GM18511 (cell line): ENCODE measurements around the gene MYOG.

Experiments used
- ATAC-seq: cut with Tn5 transposase; IDR thresholded peaks from one replicate; pipeline ENCODE4 v1.9.1; 2021; ENCODE audit warnings: mild to moderate bottlenecking, moderate library complexity; ENCODE audit not compliant: unreplicated experiment

The MYOG gene

DNA sequence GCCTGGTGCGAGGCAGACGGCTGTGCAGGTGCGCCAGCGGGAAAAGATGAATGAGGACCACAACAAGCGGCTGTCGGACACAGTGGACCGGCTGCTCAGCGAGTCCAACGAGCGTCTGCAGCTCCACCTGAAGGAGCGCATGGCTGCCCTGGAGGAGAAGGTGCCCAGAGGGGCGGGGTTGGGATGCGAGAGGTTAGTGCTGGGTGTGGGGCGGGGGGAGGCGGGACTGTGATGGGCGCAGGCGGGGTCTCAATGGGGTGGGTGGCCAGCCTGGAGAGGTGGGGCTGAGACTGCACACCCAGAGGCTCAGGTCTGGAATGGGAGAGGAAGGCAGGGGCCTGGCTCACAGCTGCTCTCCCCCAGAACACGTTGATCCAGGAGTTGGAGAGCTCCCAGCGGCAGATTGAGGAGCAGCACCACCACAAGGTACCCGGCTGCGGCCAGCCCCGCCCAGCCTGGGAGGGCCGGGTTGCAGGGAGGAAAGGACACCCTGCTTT lies 37.2 kb downstream of the MYOG start:
- no peak for ATAC-seq

DNA sequence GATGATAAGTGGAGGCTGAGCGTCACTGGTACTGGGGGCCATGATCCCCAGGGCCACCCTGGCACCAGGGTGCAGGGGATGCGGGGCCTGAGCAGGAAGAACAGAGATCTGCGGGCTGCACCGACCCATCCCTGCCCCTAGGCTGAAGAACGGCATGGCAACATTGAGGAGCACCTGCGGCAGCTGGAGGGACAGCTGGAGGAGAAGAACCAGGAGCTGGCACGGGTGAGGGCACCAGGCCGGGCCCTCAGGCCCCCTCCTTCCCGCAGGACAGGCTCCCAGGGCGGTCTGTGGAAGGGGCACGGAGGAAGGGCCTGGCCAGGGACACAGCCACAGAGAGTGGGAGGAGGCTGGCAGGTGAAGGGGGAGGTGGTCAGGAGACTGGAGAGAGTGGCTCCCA lies 37.7 kb downstream of the MYOG start:
- no peak for ATAC-seq

DNA sequence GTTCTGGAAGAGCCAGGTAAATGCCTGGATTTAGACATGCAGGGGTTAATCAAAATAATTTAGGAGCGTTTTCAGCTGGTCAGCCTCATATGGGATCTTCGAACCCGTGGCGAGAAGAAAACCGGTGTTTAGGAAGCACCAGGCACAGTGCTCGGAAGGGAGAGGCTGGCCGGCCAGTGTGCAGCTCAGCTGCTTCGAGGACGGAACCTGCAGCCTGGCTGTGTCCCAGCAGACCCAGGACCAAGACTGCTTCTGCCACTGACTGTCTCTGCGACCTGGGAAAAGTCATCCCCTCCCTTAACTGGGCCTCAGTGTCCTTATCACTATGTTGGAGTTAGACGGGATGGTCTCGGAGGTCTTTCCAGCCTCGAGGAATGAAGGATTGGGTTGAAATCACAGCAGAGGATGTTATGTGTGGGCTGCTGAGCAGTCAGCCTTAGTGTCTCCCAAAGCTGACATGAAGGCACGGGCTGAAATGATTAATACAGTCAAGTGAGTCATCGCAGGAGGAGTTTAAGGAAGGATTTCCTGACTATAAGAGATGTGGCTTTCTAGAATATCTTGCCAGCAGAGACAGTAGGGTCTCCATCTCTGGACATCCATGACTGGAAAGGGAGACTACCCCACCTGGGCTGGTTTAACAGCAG lies 38.7 kb downstream of the MYOG start:
- no peak for ATAC-seq

DNA sequence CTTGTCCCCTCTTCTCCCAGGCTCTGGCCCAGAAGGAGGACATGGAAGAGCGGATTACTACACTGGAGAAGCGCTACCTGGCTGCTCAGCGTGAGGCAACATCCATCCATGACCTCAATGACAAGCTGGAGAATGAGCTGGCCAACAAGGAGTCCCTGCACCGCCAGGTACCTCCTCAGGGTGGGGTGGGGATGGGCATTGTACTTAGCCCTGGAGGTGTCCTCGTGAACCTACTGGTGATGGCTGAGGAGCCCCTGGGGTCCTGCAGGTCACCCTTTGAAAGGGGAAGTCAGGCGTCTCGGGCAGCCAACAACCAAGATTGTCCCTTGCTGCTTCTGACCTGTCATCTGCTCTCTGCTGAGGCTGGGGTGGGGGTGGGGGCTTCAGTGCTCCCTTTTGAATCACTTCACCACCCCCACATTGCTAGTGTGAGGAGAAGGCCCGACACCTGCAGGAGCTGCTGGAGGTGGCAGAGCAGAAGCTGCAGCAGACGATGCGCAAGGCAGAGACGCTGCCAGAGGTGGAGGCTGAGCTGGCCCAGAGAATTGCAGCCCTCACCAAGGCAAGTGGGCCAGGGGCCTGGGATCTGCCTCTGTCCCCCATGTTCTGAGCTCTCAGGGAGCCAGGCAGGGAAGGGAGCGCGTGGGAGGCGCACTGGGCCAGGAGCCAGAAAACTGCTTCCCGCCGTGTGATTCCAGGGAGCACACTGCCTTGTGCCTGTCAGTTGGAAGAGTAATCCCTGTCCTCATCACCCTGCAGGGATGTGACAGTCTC lies 39.8 kb downstream of the MYOG start:
- no peak for ATAC-seq

DNA sequence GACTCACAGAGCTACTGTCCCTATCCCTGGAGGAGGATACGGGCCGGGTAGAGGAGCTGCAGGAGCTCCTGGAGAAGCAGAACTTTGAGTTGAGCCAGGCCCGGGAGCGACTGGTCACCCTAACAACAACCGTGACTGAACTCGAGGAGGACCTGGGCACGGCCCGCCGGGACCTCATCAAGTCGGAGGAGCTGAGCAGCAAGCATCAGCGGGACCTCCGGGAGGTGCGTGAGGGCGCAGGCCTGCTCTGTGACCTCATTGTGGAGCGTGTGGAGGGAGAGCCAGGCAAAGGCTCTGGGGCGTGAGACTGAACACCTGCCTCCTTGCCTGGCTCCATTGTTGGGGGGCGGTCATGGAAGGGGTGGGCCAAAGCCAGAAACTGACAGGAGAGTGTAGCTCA lies 40.5 kb downstream of the MYOG start:
- no peak for ATAC-seq

DNA sequence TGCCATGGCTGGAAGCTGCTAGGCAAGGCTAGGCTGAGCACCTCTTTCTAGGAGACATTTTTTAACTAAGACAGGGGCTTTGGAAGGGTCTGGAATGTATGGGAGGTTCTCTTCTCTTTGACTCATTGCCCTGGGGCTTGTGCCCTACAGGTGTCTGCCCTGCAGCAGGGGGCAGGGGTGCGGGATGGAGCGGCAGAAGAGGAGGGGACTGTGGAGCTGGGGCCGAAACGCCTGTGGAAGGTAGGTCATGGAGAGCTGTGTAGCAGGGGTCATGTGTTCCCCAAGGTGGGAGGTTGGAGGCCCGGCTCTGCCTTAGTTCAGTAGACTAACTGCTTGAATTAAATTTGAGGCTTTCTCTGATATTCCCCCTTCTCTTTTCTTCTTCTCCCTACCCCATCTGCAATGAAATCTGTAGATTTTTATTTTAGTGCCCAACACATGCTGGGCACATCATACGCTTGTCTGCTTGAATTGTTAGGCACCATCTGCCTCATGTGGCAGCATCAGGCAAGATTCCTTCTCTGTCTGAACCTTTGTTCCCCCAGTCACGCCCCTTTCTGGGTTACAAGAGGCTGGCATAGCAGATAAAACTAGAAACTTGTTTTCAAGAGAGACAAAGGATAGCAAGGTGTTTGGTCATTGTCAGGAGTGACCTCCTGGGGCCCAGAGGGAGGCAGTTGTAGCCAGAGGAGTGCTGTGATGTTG lies 41.1 kb downstream of the MYOG start:
- ATAC-seq, result no peak

DNA sequence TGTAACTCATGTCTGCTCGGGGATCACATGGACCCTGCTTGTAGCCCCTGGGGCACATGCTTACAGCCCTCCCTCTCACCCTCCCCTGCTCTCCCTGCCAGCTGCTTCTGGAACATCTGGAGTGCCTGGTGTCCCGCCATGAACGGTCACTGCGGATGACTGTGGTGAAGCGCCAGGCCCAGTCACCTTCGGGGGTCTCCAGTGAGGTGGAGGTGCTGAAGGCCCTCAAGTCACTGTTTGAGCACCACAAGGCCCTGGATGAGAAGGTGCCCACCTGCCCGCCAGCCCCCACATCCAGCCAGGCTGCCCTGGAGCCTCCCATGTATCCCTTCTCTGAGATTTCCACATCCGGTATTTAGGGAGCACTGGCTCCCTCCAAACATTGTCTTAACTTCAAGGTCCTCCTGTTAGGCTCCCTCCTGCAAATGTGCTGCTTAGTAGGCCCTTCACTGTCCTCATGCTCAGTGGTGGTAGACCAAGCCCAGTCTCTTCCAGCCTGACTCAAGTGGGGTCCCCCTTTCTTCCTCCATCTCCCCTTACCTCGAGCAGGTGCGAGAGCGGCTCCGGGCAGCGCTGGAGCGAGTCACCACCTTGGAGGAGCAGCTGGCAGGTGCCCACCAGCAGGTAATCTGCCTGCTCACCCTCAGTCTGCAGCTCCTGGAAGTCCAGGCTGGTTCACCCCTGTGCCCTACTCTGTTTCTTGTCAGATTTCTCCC lies 41.8 kb downstream of the MYOG start:
- ATAC-seq, result no peak

DNA sequence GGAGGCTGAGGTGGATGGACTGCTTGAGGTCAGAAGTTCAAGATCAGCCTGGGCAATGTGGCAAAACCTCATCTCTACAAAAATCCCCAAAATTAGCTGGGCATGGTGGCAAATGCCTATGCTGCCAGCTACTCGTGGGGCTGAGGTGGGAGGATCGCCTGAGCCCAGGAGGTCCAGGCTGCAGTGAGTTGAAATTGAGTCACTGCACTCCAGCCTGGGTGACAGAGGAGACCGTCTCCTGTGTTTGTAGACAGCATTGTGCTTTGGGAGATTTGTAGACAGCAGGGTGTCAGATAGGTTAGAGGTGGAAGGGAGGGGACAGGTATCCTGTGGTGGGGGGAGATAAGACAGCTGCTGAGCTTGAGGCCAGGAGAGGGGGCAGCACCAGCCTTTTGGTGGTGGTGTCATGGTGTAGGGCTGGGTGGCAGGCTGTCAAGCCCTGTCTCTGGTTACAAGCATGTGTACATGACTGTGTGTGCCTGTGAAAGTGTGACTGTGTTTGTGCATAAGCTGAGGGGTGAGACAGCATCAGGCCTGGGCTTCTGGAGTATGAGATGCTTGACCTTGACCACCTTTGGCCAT lies 44.4 kb downstream of the MYOG start:
- ATAC-seq, result no peak

DNA sequence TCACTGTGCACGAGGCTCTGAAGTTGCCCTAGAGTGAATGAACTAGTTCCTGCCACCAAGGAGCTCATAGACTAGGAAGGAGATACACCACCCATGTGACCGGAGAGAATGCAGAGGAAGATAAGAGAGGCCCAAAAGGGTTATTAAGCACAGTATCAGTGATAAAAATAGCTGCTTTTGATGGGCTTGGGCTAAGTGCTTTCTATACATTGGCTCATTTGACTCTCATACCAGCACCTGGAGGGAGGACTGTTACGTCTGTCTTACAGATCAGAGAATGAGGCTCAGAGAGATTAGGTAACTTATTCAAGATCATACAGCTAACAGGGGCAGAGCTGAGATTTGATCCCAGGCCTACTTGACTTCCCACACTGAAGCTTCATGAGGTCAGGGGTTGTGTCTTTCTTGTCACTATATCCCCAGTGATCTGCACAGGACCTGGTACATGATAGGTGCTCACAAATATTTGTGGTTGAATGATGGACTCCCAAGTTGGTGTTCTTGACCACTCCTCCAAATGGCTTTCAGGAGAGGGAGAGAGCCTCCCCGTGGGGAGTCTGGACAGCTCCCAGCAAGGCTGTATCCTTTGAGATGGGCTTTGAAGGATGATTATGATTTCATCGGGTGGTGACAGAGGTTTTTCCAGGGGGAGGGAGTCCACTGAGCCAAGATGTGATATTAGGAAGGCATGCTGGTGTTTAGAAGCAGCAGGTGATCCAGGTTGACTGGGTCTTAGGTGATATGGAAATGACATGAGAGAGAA lies 45.1 kb downstream of the MYOG start:
- ATAC-seq, result no peak

DNA sequence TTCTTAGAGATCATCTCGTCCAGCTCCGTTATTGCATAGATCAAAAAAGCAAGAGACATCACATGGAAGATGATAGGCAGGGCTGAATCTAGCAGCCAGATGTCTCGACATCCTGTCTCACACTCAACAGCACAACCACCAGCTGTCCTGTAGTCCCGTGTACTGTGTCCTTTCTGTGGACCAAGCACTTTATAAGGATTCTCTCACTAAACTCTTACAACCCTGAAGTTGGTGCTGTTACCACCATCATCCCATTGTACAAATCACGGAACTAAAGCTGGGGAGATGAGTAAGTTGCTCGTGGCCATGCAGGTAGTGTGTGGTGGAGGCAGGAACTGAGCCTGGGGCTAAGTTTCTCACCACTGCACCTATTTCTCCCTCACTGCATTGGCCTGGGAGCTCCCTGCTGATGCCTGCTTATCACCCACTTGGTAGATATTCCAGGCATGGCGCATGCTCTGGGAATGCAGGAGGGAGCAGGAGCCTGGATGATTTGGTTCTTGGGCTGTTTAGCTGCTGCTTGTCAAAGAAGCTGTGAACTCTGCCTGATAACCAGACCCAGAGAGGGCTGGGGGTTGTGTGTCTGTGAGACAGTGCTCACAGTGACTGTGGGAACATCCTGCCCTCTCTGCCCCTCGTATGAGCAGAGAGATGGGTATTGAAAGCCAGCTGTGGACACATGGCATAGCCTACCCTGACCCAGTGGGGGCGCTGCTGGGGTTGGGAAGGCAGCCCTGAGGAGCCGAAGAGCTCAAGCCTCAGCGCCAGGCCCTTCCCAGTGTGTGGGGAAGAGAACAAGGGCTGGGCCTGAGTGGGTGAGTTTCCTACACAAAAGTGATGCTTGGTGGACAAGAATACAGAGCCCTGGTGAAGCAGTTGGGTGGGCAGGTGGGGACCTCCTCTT lies 46.0 kb downstream of the MYOG start:
- ATAC-seq, result no peak

DNA sequence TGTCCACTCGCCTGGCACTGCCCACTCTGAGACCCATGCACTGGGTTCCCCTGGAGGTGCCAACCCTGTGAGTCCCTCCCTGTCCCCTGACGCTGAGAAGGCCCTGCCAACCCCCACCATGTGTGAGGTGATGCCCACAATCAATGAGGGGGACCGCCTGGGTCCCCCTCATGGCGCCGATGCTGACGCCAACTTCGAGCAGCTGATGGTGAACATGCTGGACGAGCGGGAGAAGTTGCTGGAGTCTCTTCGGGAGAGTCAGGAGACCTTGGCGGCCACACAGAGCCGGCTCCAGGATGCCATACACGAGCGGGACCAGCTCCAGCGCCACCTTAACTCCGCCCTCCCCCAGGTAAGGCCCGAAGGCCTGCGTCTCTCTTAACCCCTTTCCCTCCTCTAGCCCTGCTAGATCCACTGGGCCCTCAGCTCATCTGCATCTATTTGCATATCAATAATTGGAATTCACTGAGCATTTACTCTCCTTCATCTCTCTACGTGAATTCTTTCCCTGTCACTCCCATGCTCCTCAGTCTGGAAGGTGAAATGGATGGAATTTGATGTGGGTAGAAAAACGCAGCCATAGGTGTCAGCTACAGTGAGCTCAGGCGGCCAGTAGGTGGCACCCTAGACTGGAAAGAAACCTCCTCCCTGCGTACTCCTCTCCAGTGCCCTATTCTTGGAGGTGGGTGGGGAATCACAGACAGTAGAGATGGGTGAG lies 46.8 kb downstream of the MYOG start:
- peak; percentile 50 for ATAC-seq

DNA sequence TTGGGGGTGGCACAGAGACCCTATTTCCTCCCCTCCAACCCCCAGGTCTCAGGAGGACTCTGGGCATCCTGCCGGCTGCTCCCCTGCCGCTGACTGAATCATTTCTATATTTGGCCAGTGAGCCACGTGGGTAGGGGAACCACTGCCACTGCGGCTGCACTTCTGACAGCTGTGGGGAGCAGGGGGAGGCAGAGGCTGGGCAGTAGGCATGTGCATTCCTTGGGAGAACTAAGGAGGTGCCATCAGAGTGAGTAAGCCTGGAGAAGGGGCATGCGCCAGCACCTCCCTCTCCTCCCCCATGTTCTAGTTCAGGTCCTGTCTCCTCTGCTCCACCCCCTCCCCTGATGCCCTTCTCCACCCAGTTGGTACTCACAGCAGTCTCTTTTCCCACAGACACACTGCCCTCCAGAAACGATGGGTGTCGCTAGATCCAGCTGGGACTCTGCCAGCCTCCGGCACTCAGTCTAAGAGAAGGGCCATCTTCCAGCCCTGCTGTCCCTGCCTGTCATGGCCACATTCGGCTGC lies 47.5 kb downstream of the MYOG start:
- ATAC-seq, result peak; percentile 62

DNA sequence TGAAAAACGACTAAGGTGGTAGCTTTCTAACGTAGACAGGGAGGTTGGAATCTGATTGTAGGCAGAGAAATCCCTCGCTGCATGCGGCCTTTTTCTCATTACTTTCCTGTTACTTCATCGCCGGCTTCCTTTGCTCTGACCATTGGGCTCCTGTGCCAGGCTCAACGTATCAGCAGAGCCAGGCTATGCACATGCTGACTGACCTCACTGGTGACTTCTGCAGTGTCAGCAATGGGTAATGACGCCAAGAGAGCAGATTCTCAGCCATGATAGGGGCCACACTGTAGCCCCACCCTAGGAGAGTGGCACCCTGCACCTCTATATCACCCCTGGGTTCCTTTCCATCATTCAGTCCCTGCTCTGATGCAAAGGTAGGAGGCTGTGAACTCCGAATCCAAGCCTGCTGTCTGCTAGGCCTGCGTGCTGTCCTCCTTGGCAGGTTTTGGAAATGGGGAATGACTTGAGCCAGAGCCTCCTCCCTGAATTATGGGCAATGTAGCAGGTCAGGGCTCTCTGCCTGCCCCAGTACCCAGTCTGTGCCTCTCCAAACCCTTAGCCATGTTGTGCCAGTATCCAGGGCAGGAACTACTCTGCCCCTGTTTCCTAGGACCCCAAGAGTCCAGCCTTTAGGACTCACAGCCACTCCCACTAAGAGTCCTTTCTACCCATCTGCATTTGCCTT lies 48.2 kb downstream of the MYOG start:
- no peak for ATAC-seq

DNA sequence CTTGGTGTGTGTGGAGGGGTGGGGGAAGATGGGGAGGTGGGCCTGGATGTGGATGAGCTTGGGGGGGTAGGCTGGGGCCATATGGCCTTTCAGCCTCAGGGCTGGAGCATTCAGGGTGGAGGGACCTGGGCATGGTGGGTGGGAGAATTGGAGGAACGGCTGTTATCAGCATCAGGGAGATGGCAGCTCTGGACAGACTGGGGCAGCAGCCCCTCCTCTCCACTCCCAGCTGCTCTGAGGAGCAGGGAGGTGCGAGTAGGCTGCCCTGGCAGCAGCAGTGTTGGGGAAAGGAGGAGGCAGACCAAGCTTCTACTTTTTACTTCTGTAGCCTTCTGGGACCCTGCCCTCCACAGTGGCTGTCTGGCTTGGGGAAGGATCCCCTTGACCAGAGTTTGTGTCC lies 49.3 kb downstream of the MYOG start:
- ATAC-seq, result no peak

DNA sequence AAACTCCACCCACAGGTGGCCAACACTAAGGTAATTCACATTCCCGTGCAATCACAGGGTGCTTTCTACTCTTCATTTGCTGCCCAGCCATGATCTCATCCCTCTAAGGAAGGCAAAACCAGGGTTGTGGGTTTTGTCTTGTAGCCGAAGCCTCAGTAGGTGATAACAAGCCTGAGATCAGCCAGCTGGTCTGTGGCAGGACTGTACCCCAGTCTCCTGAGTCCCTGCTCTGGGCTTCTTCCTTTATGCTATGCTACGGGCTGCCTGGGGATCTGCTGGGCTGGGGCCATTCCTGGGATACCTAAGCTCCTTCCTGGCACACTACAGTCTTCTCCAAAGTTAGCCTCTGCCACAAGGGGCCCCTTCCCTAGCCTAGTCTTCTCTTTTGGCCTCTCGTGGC lies 49.7 kb downstream of the MYOG start:
- ATAC-seq, result no peak

DNA sequence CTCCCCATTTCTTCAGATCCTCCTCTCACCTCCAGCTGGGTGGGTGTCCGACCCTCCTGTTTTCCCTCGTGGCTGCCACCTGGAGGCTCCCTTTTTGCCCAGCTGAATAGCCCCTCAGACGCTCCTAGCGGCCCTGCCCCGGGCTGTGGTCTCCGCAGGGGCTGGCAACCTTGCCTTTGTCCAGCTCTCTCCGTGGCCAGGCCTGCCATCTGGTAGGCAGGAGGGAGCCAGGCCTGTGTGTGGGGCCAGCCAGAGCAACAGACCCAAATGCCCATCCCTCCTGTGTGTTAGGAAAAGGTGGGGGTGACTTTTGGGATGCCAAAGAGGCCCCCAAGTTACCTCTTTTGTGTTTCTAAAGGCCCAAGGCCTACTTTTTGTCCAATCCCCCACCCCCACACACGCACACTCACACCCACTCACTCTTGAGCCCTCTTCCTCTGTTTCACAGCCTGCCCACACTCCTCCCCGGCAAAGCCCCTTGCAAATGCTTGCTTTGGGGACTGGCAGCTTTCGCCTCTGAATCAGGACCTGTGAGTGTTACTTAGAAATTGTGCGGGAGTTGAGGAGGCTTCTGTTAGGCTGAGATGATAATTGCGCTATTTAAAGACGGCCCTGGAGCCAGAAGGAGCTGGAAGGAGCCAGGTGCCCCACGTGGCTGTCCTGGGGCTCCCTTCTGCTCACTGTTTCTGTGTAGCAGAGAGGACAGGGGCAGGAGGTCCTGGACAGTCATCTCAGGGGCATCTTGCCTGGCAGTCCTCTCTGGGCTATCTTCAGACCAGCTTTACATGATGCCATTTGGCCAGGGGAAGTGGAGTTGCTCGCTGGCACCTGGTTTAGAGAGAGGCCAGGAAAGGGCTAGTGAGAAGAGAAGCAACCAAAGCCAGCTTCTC lies 50.5 kb downstream of the MYOG start:
- no peak for ATAC-seq
